Endothelial cell of umbilical vein (primary cell): ENCODE measurements around the gene SLF2. TPM values are rescaled to one million over a fixed set of nuclear protein-coding genes. Genes with fewer than 3 reads are reported as not detected.

Experiments
- BruUV-seq: library from RNA; stranded (reverse); fragments of 400-500 nt; replicated peaks from 2 replicates; lab custom pipeline; 2021; lab: Mats Ljungman, UMichigan
- CTCF ChIA-PET: fragments of 300-600, 350-600 bp; sonication (Branson Sonifier 250); formaldehyde crosslinking; loops from one replicate; lab custom pipeline; 2021; ENCODE audit warnings: antibody characterized with exemption, inconsistent platforms; lab: Charles Lee
- POLR2A ChIA-PET: fragments of 300-600, 350-600 bp; sonication (Branson Sonifier 250); formaldehyde crosslinking; loops from one replicate; lab custom pipeline; 2021; ENCODE audit warnings: antibody characterized with exemption, inconsistent platforms; lab: Charles Lee
- DNase-seq: peaks from one replicate; pipeline ENCODE4 v3.0.0-alpha.2; 2011; ENCODE audit warnings: low read depth, low spot score
- FAIRE-seq: peaks from 2 replicates; lab custom pipeline; 2011; peaks lifted over from hg19 to GRCh38; lab: Jason Lieb, UNC
- H2AFZ ChIP-seq: 2 replicates; pipeline ENCODE4 v1.6.0; 2012; ENCODE audit warnings: low read depth, low read length, control low read depth, inconsistent platforms
- H3K27ac ChIP-seq: 2 replicates; pipeline ENCODE4 v1.5.1; 2011; ENCODE audit warnings: low read depth, mild to moderate bottlenecking, control low read depth, low read length, moderate library complexity; ENCODE audit not compliant: insufficient read depth
- H3K27me3 ChIP-seq, 2 experiments: 2 replicates each; pipeline versions ENCODE4 v1.6.0 to v1.6.1; 2011; ENCODE audit warnings: low read length in 2 of 2, mixed read lengths in 1 of 2; ENCODE audit not compliant: control insufficient read depth in 2 of 2, insufficient read depth in 2 of 2
- H3K36me3 ChIP-seq, 2 experiments: 2 replicates in 1 of 2; 3 replicates in 1 of 2; pipeline ENCODE4 v1.5.1; 2011; ENCODE audit warnings: low read length in 2 of 2, mild to moderate bottlenecking in 1 of 2, moderate library complexity in 1 of 2; ENCODE audit not compliant: control insufficient read depth in 2 of 2, insufficient read depth in 2 of 2; ENCODE audit errors: extremely low read depth in 1 of 2
- H3K4me1 ChIP-seq: 3 replicates; pipeline ENCODE4 v1.5.1; 2011; ENCODE audit warnings: mild to moderate bottlenecking, low read length; ENCODE audit not compliant: control insufficient read depth, insufficient read depth; ENCODE audit errors: extremely low read depth
- H3K4me2 ChIP-seq: 2 replicates; pipeline ENCODE4 v1.6.1; 2011; ENCODE audit warnings: low read length, control low read depth, mixed read lengths; ENCODE audit not compliant: insufficient read depth
- H3K4me3 ChIP-seq, 3 experiments: fragments of 200-600 bp in 1 of 3; sonication (generic), shearing (Covaris generic) in 1 of 3; replicated peaks in 1 of 3; 2 replicates each; pipeline ENCODE4 v1.5.1; 2011 to 2016; ENCODE audit warnings: control low read depth in 3 of 3, low read length in 3 of 3, mild to moderate bottlenecking in 2 of 3, inconsistent platforms in 1 of 3, low read depth in 1 of 3, moderate library complexity in 1 of 3; ENCODE audit not compliant: insufficient read depth in 1 of 3
- H3K79me2 ChIP-seq: 2 replicates; pipeline ENCODE4 v1.6.0; 2012; ENCODE audit warnings: low read length, inconsistent platforms; ENCODE audit not compliant: control insufficient read depth, insufficient read depth
- H3K9ac ChIP-seq: replicated peaks from 2 replicates; pipeline ENCODE3; 2011; ENCODE audit warnings: low read length, control low read depth; ENCODE audit not compliant: insufficient read depth; ENCODE audit errors: extremely low read depth
- H3K9me1 ChIP-seq: replicated peaks from 3 replicates; pipeline ENCODE4 v1.6.0; 2011; ENCODE audit warnings: mild to moderate bottlenecking, low read length; ENCODE audit not compliant: control insufficient read depth, insufficient read depth; ENCODE audit errors: extremely low read depth
- H3K9me3 ChIP-seq: replicated peaks from 2 replicates; pipeline ENCODE4 v1.5.1; 2012; ENCODE audit warnings: low read length, inconsistent platforms; ENCODE audit not compliant: control insufficient read depth, insufficient read depth
- H4K20me1 ChIP-seq: replicated peaks from 2 replicates; pipeline ENCODE3; 2011; ENCODE audit warnings: mild to moderate bottlenecking, low read length; ENCODE audit not compliant: control insufficient read depth, insufficient read depth; ENCODE audit errors: extremely low read depth
- EZH2 ChIP-seq: IDR thresholded peaks from 2 replicates; pipeline ENCODE4 v1.6.1; 2012; ENCODE audit warnings: borderline replicate concordance, low read depth, mild to moderate bottlenecking, moderate library complexity, low read length, inconsistent platforms; ENCODE audit not compliant: severe bottlenecking
- FOS ChIP-seq: IDR thresholded peaks from 2 replicates; pipeline ENCODE4 v1.6.1; 2011; ENCODE audit warnings: mild to moderate bottlenecking, low read length, moderate library complexity, borderline replicate concordance; ENCODE audit not compliant: insufficient read depth
- GATA2 ChIP-seq: IDR thresholded peaks from 2 replicates; pipeline ENCODE4 v1.7.0; 2011; ENCODE audit warnings: low read depth, mild to moderate bottlenecking, moderate library complexity, mixed read lengths, low read length; ENCODE audit not compliant: insufficient read length, insufficient read depth
- JUN ChIP-seq: IDR thresholded peaks from 2 replicates; pipeline ENCODE4 v1.6.1; 2011; ENCODE audit warnings: borderline replicate concordance, low read depth; ENCODE audit not compliant: insufficient read length, insufficient read depth
- MYC ChIP-seq: IDR thresholded peaks from one replicate; pipeline ENCODE4 v1.6.1; 2011; ENCODE audit warnings: mild to moderate bottlenecking, low read depth, low read length
- POLR2A ChIP-seq: IDR thresholded peaks from 2 replicates; pipeline ENCODE4 v1.6.1; 2012; ENCODE audit warnings: low read depth, mild to moderate bottlenecking, control low read depth, low read length
- POLR2AphosphoS5 ChIP-seq: IDR thresholded peaks from 2 replicates; pipeline ENCODE4 v1.6.1; 2012; ENCODE audit warnings: low read depth, mild to moderate bottlenecking, control low read depth, low read length, moderate library complexity; ENCODE audit not compliant: insufficient read depth
- dilution Hi-C: fragments of 300-500 bp; cut with MboI; formaldehyde crosslinking; loops from one replicate; pipeline ENCODE4 v1.15.0; 2019; ENCODE audit warnings: low sequenced_read_pairs; ENCODE audit not compliant: extremely low pct_ligation_motif_present
- intact Hi-C: fragments of 100-400 bp; cut with micrococcal nuclease; formaldehyde crosslinking; loops from one replicate; pipeline ENCODE4 v1.10.0; 2022
- polyA plus RNA-seq, 4 experiments: library from polyadenylated mRNA; depleted of rRNA in 3 of 4; stranded (reverse) in 3 of 4; unstranded in 1 of 4; fragments of >200 nt; gene quantifications; 2 replicates each; pipeline versions ENCODE4 v1.2.1 to v1.2.3, GENCODE V29; 2011 to 2012; ENCODE audit warnings: missing spikeins in 1 of 4
- total RNA-seq: library from RNA; stranded (reverse); gene quantifications from 2 replicates; pipeline ENCODE4 v1.2.3, GENCODE V29; 2021
- TF ChIP-seq, protein P1 (sequence below), 2 donors: IDR thresholded peaks; 1 replicate in 1 of 2; 2 replicates in 1 of 2; pipeline ENCODE4 v1.5.1; 2011; ENCODE audit warnings: low read length in 2 of 2, mild to moderate bottlenecking in 2 of 2, moderate library complexity in 2 of 2, control low read depth in 1 of 2, inconsistent platforms in 1 of 2, low read depth in 1 of 2; ENCODE audit not compliant: insufficient read depth in 1 of 2; ENCODE audit errors: extremely low read depth in 1 of 2
- TF ChIP-seq, protein P2 (sequence below): IDR thresholded peaks from 2 replicates; pipeline ENCODE4 v1.6.1; 2011; ENCODE audit not compliant: insufficient read depth, insufficient read length

The SLF2 gene
- total and polyA plus RNA-seq, 2 donors (not counting 3 experiments of a cell fraction or from before 2014, with no cell fraction given) = 7.5 to 35.5 TPM

DNA sequence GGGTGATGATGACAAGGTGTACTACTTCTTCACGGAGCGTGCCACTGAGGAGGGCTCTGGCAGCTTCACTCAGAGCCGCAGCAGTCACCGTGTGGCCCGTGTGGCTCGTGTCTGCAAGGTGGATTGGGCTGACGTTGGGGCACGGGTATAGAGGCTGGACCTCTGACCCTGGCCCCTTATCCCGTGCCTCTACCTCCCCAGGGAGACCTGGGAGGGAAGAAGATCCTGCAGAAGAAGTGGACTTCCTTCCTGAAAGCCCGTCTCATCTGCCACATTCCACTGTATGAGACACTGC lies 66.1 kb downstream of the SLF2 start:
- H2AFZ ChIP-seq = no peak overlapping the region
- ChIA-PET POLR2A (no interaction called here), CTCF (no interaction called here)
- intact Hi-C loops = no loop called here
- H3K4me3 ChIP-seq = no peak overlapping the region
- dilution Hi-C loops = no loop called here
- no peak overlapping the region for H3K9ac ChIP-seq
- no peaks in the 10 kb centered on the region for H3K9me1 ChIP-seq
- no peak for DNase-seq
- H3K4me1 ChIP-seq = no peaks in the 10 kb centered on the region
- no peaks in the 10 kb centered on the region for H3K9me3 ChIP-seq
- H3K27me3 ChIP-seq = no peaks in the 10 kb centered on the region
- no peaks in the 10 kb centered on the region for H4K20me1 ChIP-seq
- no TSS peak for BruUV-seq
- no peak for FAIRE-seq
- peaks cover 0 to 13% of the 10 kb centered on the region in 2 experiments for H3K36me3 ChIP-seq
- TF ChIP-seq POLR2AphosphoS5 = no peak
- TF ChIP-seq, protein P1, sequence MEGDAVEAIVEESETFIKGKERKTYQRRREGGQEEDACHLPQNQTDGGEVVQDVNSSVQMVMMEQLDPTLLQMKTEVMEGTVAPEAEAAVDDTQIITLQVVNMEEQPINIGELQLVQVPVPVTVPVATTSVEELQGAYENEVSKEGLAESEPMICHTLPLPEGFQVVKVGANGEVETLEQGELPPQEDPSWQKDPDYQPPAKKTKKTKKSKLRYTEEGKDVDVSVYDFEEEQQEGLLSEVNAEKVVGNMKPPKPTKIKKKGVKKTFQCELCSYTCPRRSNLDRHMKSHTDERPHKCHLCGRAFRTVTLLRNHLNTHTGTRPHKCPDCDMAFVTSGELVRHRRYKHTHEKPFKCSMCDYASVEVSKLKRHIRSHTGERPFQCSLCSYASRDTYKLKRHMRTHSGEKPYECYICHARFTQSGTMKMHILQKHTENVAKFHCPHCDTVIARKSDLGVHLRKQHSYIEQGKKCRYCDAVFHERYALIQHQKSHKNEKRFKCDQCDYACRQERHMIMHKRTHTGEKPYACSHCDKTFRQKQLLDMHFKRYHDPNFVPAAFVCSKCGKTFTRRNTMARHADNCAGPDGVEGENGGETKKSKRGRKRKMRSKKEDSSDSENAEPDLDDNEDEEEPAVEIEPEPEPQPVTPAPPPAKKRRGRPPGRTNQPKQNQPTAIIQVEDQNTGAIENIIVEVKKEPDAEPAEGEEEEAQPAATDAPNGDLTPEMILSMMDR (IDR thresholded peaks at IDR 0.05; ENCODE audit: extremely low read depth in 1 of 2, insufficient read depth in 1 of 2, low read depth in 1 of 2, low read length in 2 of 2) = no peak
- no peak for TF ChIP-seq POLR2A
- no peak for TF ChIP-seq JUN
- no peak for TF ChIP-seq GATA2
- H3K79me2 ChIP-seq = no peaks in the 10 kb centered on the region
- no peak overlapping the region for H3K4me2 ChIP-seq
- no peak overlapping the region for H3K27ac ChIP-seq

DNA sequence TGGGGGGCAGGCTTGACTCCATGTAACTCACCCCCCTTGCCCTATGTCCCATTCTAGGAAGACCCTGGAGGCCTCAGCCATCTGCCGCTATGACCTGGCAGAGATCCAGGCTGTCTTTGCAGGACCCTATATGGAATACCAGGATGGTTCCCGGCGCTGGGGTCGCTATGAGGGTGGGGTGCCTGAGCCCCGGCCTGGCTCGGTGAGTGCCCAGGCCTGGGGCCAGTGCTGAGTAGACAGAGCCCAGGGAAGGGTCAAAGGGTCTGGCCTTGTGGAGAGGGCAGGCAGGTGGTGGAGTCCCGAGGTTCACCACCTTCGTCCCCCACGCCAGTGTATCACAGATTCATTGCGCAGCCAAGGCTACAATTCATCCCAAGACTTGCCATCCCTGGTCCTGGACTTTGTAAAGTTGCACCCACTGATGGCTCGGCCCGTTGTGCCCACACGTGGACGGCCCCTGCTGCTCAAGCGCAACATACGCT lies 67.1 kb downstream of the SLF2 start:
- ChIA-PET POLR2A (no interaction called here), CTCF (no interaction called here)
- H3K27me3 ChIP-seq = no peaks in the 10 kb centered on the region
- TF ChIP-seq EZH2 (no peak), MYC (no peak), FOS (no peak), GATA2 (no peak), POLR2A (no peak), POLR2AphosphoS5 (no peak), JUN (no peak)
- TF ChIP-seq, protein P1 (IDR thresholded peaks at IDR 0.05; ENCODE audit: extremely low read depth in 1 of 2, insufficient read depth in 1 of 2, low read depth in 1 of 2, low read length in 2 of 2) = no peak
- TF ChIP-seq, protein P2, sequence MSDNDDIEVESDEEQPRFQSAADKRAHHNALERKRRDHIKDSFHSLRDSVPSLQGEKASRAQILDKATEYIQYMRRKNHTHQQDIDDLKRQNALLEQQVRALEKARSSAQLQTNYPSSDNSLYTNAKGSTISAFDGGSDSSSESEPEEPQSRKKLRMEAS = no peak
- intact Hi-C loops = no loop called here
- no peaks in the 10 kb centered on the region for H3K4me1 ChIP-seq
- dilution Hi-C loops = no loop called here
- peaks cover 0 to 13% of the 10 kb centered on the region in 2 experiments for H3K36me3 ChIP-seq
- no peaks in the 10 kb centered on the region for H4K20me1 ChIP-seq
- H3K4me3 ChIP-seq = no peak overlapping the region
- H2AFZ ChIP-seq = no peak overlapping the region
- no peak overlapping the region for H3K9ac ChIP-seq
- no peaks in the 10 kb centered on the region for H3K79me2 ChIP-seq
- no TSS peak for BruUV-seq
- FAIRE-seq = no peak
- H3K9me1 ChIP-seq = no peaks in the 10 kb centered on the region
- no peak overlapping the region for H3K27ac ChIP-seq
- H3K9me3 ChIP-seq = no peaks in the 10 kb centered on the region
- H3K4me2 ChIP-seq = no peak overlapping the region
- no peak for DNase-seq
